WTC11 (cell line): ENCODE results near the gene SMIM13.

Experiments used
- ESRRA ChIP-seq: sonication (generic); formaldehyde crosslinking; IDR thresholded peaks from 2 replicates; pipeline ENCODE4 v1.8.1; 2022; ENCODE audit warnings: mild to moderate bottlenecking, missing genetic modification reagents, borderline replicate concordance
- TF ChIP-seq, protein P1 (sequence below): sonication (generic); formaldehyde crosslinking; IDR thresholded peaks from 2 replicates; pipeline ENCODE4 v1.8.0; 2022; ENCODE audit warnings: mild to moderate bottlenecking, missing genetic modification reagents

DNA sequence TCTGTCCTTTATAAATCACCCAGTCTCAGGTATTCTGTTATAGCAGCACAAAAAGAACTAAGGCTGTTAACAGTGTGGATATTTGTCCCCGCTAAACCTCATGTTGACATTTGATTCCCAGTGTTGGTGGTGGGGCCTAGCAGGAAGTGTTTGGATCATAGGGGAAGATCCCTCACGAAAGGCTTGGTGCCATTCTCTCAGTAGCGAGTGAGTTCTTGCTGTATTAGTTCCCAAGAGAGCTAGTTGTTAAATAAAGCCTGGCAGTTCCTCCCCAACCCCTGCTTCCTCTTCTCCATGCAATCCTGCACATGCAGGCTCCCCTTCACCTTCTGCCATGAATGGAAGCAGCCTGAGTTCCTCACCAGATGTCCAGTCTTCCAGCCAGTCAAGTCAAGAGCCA is 47.7 kb downstream of the SMIM13 start:
- TF ChIP-seq ESRRA (CRISPR knock-in tag) = no peak
- TF ChIP-seq, protein P1, sequence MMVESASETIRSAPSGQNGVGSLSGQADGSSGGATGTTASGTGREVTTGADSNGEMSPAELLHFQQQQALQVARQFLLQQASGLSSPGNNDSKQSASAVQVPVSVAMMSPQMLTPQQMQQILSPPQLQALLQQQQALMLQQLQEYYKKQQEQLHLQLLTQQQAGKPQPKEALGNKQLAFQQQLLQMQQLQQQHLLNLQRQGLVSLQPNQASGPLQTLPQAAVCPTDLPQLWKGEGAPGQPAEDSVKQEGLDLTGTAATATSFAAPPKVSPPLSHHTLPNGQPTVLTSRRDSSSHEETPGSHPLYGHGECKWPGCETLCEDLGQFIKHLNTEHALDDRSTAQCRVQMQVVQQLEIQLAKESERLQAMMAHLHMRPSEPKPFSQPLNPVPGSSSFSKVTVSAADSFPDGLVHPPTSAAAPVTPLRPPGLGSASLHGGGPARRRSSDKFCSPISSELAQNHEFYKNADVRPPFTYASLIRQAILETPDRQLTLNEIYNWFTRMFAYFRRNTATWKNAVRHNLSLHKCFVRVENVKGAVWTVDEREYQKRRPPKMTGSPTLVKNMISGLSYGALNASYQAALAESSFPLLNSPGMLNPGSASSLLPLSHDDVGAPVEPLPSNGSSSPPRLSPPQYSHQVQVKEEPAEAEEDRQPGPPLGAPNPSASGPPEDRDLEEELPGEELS (CRISPR knock-in tag) = no peak
